Measurements from ENCODE around the gene CCDC136.

Gene CCDC136

DNA sequence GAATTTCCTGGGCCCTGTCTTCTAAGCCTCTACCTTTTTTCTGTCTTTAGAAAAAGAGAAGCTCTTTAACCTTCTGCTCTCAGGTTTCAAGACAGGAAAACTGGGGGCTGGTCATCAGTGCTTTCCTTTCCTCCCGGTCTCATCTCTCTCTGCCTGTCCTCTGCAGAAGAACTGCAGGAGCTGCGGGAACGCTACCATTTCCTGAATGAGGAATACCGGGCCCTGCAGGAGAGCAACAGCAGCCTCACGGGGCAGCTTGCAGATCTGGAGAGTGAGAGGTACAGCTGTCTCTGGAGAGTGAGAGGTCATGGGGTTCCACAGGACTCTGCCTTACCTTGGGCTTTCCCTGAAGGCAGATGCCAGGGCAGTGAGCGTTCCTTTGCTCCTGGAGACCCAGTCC, 12.7 kb downstream of the CCDC136 start:
- Mint-ChIP-seq H3K9me3 (no peaks in the 10 kb centered on the region), H3K4me3 (no peak overlapping the region), H3K36me3 (ENCODE audit: low read depth) (no peaks in the 10 kb centered on the region), H3K27me3 (ENCODE audit: low read depth) (no peaks in the 10 kb centered on the region), H3K27ac (no peak overlapping the region), H3K4me1 (ENCODE audit: low read depth) (no peaks in the 10 kb centered on the region)
- no peak for DNase-seq (ENCODE audit: low spot score)

DNA sequence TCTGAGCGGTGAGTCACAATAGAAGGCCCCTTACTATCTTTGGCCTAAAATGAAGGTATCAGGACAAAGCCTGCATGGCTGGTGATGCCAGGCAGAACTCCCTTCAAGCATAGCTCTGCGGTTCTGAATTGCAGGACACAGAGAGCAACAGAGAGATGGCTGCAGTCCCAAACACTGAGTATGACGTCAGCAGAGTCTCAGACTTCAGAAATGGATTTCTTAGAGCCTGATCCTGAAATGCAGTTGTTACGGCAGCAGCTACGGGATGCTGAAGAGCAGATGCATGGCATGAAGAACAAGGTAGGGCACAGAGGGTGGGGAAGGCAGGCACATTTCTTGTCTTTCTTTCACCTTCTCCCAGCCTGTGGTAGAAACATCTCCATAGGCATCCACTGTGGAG, 13.5 kb downstream of the CCDC136 start:
- H3K27ac Mint-ChIP-seq = no peak overlapping the region
- no peaks in the 10 kb centered on the region for H3K9me3 Mint-ChIP-seq
- DNase-seq (ENCODE audit: low spot score) = no peak
- no peaks in the 10 kb centered on the region for H3K36me3 Mint-ChIP-seq (ENCODE audit: low read depth)
- no peaks in the 10 kb centered on the region for H3K27me3 Mint-ChIP-seq (ENCODE audit: low read depth)
- no peak overlapping the region for H3K4me3 Mint-ChIP-seq
- H3K4me1 Mint-ChIP-seq (ENCODE audit: low read depth) = no peaks in the 10 kb centered on the region

DNA sequence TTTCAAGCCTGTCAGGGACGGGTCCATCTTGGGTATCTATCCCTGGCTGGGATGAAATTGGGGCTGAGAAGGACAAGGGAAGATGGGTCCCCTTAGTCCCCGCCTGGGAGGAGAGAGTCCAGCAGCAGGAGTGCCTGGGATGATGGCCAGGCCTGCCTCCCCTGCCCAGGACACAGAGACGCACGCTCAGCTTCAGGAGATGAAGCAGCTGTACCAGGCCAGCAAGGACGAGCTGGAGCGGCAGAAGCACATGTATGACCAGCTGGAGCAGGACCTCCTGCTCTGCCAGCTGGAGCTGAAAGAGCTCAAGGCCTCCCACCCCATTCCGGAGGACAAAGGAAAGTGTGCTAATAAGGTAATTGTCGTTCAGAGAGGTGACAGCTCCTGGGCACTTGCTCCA, 15.4 kb downstream of the CCDC136 start:
- Mint-ChIP-seq H3K9me3 (no peaks in the 10 kb centered on the region), H3K36me3 (ENCODE audit: low read depth) (no peaks in the 10 kb centered on the region), H3K4me1 (ENCODE audit: low read depth) (no peaks in the 10 kb centered on the region), H3K27ac (no peak overlapping the region), H3K27me3 (ENCODE audit: low read depth) (no peaks in the 10 kb centered on the region), H3K4me3 (no peak overlapping the region)
- DNase-seq (ENCODE audit: low spot score) = no peak

DNA sequence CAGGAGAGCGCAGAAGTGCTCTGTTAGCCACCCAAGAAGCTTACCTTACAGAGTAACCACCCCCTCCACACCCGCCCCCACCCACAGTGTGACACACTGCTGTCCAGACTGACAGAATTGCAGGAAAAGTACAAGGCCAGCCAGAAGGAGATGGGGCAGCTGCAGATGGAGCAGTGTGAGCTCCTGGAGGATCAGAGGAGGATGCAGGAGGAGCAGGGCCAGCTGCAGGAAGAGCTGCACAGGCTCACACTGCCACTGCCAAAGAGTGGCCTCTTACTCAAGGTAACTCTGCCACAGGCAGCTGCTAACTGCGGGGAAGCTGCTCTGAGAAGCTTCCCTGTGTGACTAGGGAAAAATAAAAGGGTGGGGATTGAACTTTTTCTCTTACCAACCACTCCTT, 17.6 kb downstream of the CCDC136 start:
- no peak overlapping the region for H3K4me3 Mint-ChIP-seq
- no peaks in the 10 kb centered on the region for H3K27me3 Mint-ChIP-seq (ENCODE audit: low read depth)
- no peak overlapping the region for H3K27ac Mint-ChIP-seq
- no peak for DNase-seq (ENCODE audit: low spot score)
- H3K4me1 Mint-ChIP-seq (ENCODE audit: low read depth) = no peaks in the 10 kb centered on the region
- H3K36me3 Mint-ChIP-seq (ENCODE audit: low read depth) = no peaks in the 10 kb centered on the region
- no peaks in the 10 kb centered on the region for H3K9me3 Mint-ChIP-seq

DNA sequence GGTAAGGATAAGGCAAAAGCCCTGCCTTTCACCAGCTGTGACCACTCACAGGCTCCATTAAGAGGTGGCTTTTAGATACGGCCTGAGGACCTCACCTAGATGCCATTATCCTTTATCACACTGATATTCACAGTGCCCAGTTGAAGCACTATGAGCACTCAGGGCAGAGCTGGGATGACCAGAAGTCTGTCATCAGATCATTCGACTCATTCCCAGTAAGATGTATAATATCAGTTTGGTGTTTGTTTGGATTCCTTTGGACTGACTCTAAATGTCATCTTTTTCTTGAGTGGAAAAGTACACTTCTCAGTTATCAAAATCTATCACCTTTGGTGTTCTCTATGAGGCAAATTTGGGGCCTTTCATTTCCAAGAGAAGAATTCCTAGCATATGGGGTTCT, 18.7 kb downstream of the CCDC136 start:
- no peaks in the 10 kb centered on the region for H3K36me3 Mint-ChIP-seq (ENCODE audit: low read depth)
- no peaks in the 10 kb centered on the region for H3K4me1 Mint-ChIP-seq (ENCODE audit: low read depth)
- H3K4me3 Mint-ChIP-seq = no peak overlapping the region
- no peaks in the 10 kb centered on the region for H3K27me3 Mint-ChIP-seq (ENCODE audit: low read depth)
- H3K27ac Mint-ChIP-seq = no peak overlapping the region
- no peaks in the 10 kb centered on the region for H3K9me3 Mint-ChIP-seq
- DNase-seq (ENCODE audit: low spot score) = no peak

DNA sequence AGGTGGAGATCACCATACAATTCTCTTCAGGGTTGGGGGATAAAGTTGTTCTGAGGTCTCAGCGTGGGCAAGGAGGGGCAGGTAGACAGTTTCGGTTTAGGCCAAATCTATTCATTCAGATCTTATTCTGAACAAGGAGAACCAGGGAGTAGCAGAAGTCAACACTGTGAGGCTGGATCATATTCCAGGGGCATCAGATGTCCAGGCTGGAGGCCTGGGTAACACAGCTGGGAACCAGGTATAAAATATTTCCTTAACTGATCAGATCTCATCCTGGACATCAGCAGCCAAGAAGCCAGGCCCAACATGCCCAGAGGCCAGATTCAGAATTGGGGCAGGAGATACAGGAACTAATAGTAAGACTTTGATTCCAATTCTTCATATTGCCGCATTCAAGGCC, 19.2 kb downstream of the CCDC136 start:
- H3K4me3 Mint-ChIP-seq = no peak overlapping the region
- no peaks in the 10 kb centered on the region for H3K27me3 Mint-ChIP-seq (ENCODE audit: low read depth)
- no peak for DNase-seq (ENCODE audit: low spot score)
- no peak overlapping the region for H3K27ac Mint-ChIP-seq
- H3K9me3 Mint-ChIP-seq = no peaks in the 10 kb centered on the region
- H3K36me3 Mint-ChIP-seq (ENCODE audit: low read depth) = no peaks in the 10 kb centered on the region
- H3K4me1 Mint-ChIP-seq (ENCODE audit: low read depth) = no peaks in the 10 kb centered on the region

DNA sequence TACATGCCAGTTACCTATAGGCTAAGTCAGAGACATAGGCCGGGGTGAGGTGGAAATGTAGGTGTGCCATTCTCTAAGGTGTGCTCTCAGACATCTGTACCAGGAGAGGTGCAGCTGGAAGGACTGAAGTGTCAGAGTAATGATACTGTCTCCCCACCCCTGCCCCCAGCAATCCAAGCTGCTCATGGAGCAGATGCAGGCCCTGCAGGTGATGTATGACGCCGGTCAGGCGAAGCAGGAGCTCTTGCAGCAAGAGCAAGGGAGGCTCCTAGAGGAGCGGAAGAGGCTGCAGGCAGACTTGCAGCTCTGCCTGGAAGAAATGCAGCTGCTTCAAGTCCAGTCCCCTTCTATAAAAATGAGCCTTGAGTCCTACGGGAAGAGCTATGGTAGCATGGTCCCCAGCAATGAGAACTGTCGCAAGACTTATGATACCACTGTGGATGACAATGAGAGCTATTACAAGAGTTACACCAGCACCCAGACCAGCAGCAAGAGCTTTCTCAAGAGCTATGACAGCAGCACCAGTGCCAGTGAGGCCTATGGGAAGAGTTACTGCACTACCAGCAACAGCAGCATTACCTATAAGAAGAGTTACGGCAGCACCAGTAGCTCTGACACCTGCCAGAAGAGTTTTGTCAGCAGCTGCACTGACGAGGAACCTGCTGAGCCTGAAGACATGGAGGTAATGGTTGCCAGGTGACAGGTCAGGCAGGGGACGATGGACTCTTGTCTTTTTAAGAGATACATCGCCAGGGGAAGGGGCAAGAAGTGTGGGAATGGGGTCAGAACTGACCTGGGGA, 20.1 kb downstream of the CCDC136 start:
- Mint-ChIP-seq H3K4me1 (ENCODE audit: low read depth) (no peaks in the 10 kb centered on the region), H3K27ac (no peak overlapping the region), H3K36me3 (ENCODE audit: low read depth) (no peaks in the 10 kb centered on the region), H3K27me3 (ENCODE audit: low read depth) (no peaks in the 10 kb centered on the region), H3K9me3 (no peaks in the 10 kb centered on the region), H3K4me3 (no peak overlapping the region)
- DNase-seq (ENCODE audit: low spot score) = no peak

DNA sequence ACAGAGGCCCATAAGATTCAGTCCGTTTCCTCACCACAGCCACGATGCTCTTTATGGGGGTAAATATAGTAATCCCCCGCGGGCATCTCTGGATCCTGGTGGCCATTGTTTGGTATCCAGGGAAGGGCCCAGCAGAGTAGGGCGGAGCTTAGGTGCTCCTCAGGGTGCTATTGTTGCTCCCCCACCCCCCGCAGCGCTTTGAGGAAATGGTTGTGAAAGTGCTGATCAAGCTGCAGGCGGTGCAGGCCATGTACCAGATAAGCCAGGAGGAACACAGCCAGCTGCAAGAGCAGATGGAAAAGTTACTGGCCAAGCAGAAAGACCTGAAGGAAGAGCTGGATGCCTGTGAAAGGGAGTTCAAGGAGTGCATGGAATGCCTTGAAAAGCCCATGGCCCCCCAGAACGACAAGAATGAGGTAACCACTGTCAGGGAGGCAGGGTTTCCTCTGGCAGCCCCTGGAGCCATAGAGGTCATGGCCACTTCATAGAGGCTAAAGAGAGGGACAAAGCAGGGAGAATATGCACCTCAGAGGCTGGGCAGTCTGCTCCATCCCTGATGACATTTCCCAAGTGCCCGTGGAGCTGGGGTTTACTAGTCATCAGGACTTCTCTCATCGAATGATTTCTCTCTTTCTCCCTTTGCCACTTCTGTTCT, 20.9 kb downstream of the CCDC136 start:
- no peaks in the 10 kb centered on the region for H3K9me3 Mint-ChIP-seq
- H3K27me3 Mint-ChIP-seq (ENCODE audit: low read depth) = no peaks in the 10 kb centered on the region
- H3K4me1 Mint-ChIP-seq (ENCODE audit: low read depth) = no peaks in the 10 kb centered on the region
- H3K4me3 Mint-ChIP-seq = no peak overlapping the region
- H3K27ac Mint-ChIP-seq = no peak overlapping the region
- no peak for DNase-seq (ENCODE audit: low spot score)
- H3K36me3 Mint-ChIP-seq (ENCODE audit: low read depth) = no peaks in the 10 kb centered on the region

DNA sequence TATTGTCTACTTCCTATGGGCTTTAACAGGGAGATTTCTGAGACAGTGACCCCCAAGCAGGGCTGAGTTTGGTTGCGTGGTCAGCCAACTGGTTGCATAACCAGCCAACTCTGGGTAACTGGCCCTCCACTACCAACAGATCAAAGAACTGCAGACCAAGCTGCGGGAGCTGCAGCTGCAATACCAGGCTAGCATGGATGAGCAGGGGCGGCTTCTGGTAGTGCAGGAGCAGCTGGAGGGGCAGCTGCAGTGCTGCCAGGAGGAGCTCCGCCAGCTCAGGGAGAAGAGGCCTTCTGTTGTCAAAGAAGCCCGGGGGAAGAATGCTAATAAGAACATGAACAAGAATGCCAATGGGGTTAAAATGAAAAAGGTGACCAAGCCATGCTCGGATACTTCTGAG, 22.7 kb downstream of the CCDC136 start:
- H3K27ac Mint-ChIP-seq = no peak overlapping the region
- no peak for DNase-seq (ENCODE audit: low spot score)
- no peaks in the 10 kb centered on the region for H3K4me1 Mint-ChIP-seq (ENCODE audit: low read depth)
- no peaks in the 10 kb centered on the region for H3K9me3 Mint-ChIP-seq
- H3K27me3 Mint-ChIP-seq (ENCODE audit: low read depth) = peaks cover 2% of the 10 kb centered on the region
- H3K36me3 Mint-ChIP-seq (ENCODE audit: low read depth) = no peaks in the 10 kb centered on the region
- H3K4me3 Mint-ChIP-seq = no peak overlapping the region

DNA sequence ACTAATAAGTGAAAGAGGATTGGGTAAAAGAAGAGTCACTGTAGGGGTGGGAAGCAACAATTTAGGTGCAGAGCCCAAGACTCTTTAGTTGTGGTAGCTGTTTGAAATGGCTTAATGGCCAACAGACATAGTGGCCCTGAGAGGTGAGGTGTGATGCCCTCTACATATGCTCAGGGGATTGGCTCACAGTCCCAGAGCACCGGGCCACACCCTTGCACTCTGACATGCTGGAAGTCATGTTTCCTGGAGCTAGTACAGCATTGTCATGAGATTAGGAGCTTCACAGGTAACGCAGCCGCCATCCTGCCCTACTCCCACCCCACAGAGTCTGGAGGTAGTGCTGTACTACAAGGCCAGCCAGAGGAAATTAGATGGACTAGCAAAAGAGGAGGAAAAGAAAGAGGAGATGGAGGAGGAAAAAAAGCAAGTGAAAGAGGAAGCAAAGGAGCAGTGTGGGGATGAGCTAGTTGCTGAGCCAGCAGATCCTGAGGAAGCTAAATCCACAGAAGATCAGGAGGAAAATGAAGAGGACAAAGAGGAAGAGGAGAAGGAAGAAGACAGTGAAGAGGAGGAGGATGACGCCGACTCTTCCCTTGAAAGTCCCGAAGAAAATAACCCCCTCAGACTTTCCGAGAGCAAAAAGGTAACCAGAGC, 23.6 kb downstream of the CCDC136 start:
- H3K36me3 Mint-ChIP-seq (ENCODE audit: low read depth) = no peaks in the 10 kb centered on the region
- H3K9me3 Mint-ChIP-seq = no peaks in the 10 kb centered on the region
- H3K4me3 Mint-ChIP-seq = no peak overlapping the region
- no peak for DNase-seq (ENCODE audit: low spot score)
- H3K4me1 Mint-ChIP-seq (ENCODE audit: low read depth) = peaks cover 3% of the 10 kb centered on the region
- H3K27me3 Mint-ChIP-seq (ENCODE audit: low read depth) = peaks cover 2% of the 10 kb centered on the region
- no peak overlapping the region for H3K27ac Mint-ChIP-seq

DNA sequence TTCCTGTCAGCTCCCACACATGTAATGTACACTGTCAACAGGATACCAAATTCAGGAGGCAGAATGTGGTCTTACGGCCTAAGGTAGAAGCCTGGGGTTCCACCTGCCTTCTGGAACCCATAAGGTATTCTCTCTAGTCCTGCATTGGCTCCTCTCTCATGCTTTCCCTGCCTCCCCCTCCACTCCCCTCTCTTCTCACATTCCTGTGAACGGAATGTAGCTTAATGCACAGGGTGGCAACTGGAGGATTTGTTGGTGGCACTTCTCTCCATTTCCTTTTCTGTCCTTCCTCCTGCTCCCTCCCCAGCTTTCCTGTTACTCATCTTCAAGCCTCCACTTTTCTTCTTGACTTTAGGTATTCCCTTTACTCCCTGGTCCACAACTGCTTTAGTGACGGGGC, 26.9 kb downstream of the CCDC136 start:
- DNase-seq (ENCODE audit: low spot score) = no peak
- H3K27me3 Mint-ChIP-seq (ENCODE audit: low read depth) = peaks cover 5% of the 10 kb centered on the region
- H3K36me3 Mint-ChIP-seq (ENCODE audit: low read depth) = no peaks in the 10 kb centered on the region
- H3K4me1 Mint-ChIP-seq (ENCODE audit: low read depth) = peaks cover 3% of the 10 kb centered on the region
- no peak overlapping the region for H3K4me3 Mint-ChIP-seq
- H3K9me3 Mint-ChIP-seq = no peaks in the 10 kb centered on the region
- no peak overlapping the region for H3K27ac Mint-ChIP-seq

DNA sequence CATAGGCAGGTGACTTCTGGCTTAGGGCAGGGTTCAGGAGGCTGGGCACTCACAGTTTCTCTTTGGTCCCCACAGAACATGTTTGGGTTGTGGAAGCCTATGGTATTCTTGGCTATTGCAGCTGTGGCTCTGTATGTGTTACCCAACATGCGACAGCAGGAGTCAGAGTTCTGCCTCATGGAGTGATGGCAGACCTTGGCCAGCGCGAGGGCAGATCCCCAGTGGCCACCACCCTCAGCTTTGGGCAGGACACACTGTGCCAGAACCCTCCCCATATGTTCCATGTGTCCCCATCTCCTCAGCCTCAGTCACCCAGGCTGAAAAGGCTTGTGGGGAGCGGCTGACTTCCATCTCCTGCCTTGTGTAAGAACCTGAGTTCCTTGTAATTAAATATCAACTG, 30.0 kb downstream of the CCDC136 start:
- peaks cover 8% of the 10 kb centered on the region for H3K27me3 Mint-ChIP-seq (ENCODE audit: low read depth)
- H3K4me3 Mint-ChIP-seq = no peak overlapping the region
- DNase-seq (ENCODE audit: low spot score) = no peak
- H3K27ac Mint-ChIP-seq = no peak overlapping the region
- no peaks in the 10 kb centered on the region for H3K9me3 Mint-ChIP-seq
- H3K4me1 Mint-ChIP-seq (ENCODE audit: low read depth) = peaks cover 3% of the 10 kb centered on the region
- H3K36me3 Mint-ChIP-seq (ENCODE audit: low read depth) = no peaks in the 10 kb centered on the region

DNA sequence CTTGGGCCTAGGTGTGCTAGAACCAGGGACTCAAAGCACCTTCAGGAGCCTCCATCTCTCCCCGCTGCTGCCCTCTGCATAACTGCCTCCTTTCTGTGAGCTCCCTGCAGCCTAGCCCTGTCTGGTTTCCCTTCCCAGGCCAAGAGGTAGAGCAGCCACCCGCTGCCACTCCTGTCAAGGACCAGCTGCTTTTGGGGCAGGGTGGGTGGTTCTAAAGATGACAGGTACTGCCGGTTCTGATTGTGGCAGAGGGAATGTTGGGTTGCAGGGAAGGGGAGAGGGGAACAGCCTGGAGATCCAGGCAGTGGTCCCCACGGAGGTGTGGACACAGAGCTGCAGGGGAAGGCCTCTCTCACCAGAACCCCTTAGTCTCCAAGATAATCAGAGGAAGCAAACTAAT, 34.7 kb downstream of the CCDC136 start:
- Mint-ChIP-seq H3K4me1 (ENCODE audit: low read depth) (peaks cover 2% of the 10 kb centered on the region), H3K9me3 (no peaks in the 10 kb centered on the region), H3K4me3 (no peak overlapping the region), H3K27ac (no peak overlapping the region), H3K36me3 (ENCODE audit: low read depth) (no peaks in the 10 kb centered on the region), H3K27me3 (ENCODE audit: low read depth) (peaks cover 35% of the 10 kb centered on the region)
- no peak for DNase-seq (ENCODE audit: low spot score)

DNA sequence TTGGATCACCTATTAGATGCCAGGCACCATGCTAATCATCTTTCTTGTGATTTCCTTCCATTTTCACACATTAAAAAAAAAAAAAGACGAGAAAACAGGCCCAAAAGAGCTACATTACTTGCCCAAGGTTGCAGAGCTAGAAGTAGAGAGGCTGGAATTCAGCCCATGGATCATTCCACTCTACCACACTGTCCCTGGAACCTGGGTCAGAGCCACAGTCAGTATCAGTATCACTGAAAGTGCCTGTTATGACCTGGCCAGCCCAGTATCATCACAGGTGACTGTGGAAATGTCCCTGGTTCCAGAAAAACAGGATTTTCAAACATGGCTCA, 35.1 kb downstream of the CCDC136 start:
- Mint-ChIP-seq H3K4me1 (ENCODE audit: low read depth) (peaks cover 2% of the 10 kb centered on the region), H3K27ac (no peak overlapping the region), H3K4me3 (no peak overlapping the region), H3K36me3 (ENCODE audit: low read depth) (no peaks in the 10 kb centered on the region), H3K9me3 (no peaks in the 10 kb centered on the region), H3K27me3 (ENCODE audit: low read depth) (peaks cover 39% of the 10 kb centered on the region)
- no peak for DNase-seq (ENCODE audit: low spot score)

Measured in T-helper 2 cell treated with Interferon-gamma antibody and Interleukin-4, amounts not matched to agents 5 μg/mL and 100 μg/mL, for 36 hours (primary cell).